ENCODE data around the gene VSTM4. TPM values are rescaled to one million over a fixed set of nuclear protein-coding genes. Genes with fewer than 3 reads are reported as not detected.

Gene VSTM4
- total RNA-seq, 1 experiment from 2014 or later = 0.72 TPM

- Mint-ChIP-seq H3K4me3 (no peak overlapping the region), H3K36me3 (no peaks in the 10 kb centered on the region), H3K9me3 (no peaks in the 10 kb centered on the region), H3K27me3 (ENCODE audit: low read depth) (no peaks in the 10 kb centered on the region), H3K4me1 (peaks cover 10% of the 10 kb centered on the region), H3K27ac (no peak overlapping the region)
- DNase-seq (ENCODE audit: low spot score) (no peak), ATAC-seq (no peak)
- CTCF ChIA-PET = no interaction called here
- TF ChIP-seq ZNF281 (CRISPR knock-in tag; IDR thresholded peaks at IDR 0.05) (no peak), GRHL2 (CRISPR knock-in tag; IDR thresholded peaks at IDR 0.05; ENCODE audit: insufficient replicate concordance, severe bottlenecking) (no peak), ZNF425 (CRISPR knock-in tag; conservative IDR thresholded peaks at IDR 0.05) (no peak), ZNF138 (CRISPR knock-in tag; conservative IDR thresholded peaks at IDR 0.05) (no peak), ZNF423 (CRISPR knock-in tag; IDR thresholded peaks at IDR 0.05) (no peak), JAZF1 (CRISPR knock-in tag; IDR thresholded peaks at IDR 0.05) (no peak)
- POLR2A ChIA-PET = no interaction called here
These were observed 103.6 kb downstream of the VSTM4 start for GRCh38 chr10:49011756-49012155.

- no peak for DNase-seq (ENCODE audit: low spot score)
- H3K27ac Mint-ChIP-seq = no peak overlapping the region
- CTCF ChIA-PET = no interaction called here
These were observed 104.5 kb downstream of the VSTM4 start for GRCh38 chr10:49010865-49011264.

More at GRCh38 chr10:49010865-49011264, 104.5 kb downstream of the VSTM4 start:
- no peak for TF ChIP-seq ZNF263 (CRISPR knock-in tag; IDR thresholded peaks at IDR 0.05; ENCODE audit: low read depth)
- no peak for TF ChIP-seq ZNF317 (CRISPR knock-in tag; IDR thresholded peaks at IDR 0.05; ENCODE audit: borderline replicate concordance, low read depth)
- TF ChIP-seq SMAD3 (CRISPR knock-in tag; IDR thresholded peaks at IDR 0.05; ENCODE audit: borderline replicate concordance) = no peak
- TF ChIP-seq NFATC4 (CRISPR knock-in tag; IDR thresholded peaks at IDR 0.05) = no peak
- no peak for TF ChIP-seq ELF4 (CRISPR knock-in tag; IDR thresholded peaks at IDR 0.05; ENCODE audit: low read depth)
- no peak for TF ChIP-seq ZNF423 (CRISPR knock-in tag; IDR thresholded peaks at IDR 0.05)
- no peak for TF ChIP-seq RORB (CRISPR knock-in tag; IDR thresholded peaks at IDR 0.05)
- no peak for TF ChIP-seq GRHL2 (CRISPR knock-in tag; IDR thresholded peaks at IDR 0.05; ENCODE audit: insufficient replicate concordance, severe bottlenecking)
- TF ChIP-seq HMGXB4 (CRISPR knock-in tag; IDR thresholded peaks at IDR 0.05) = no peak
- TF ChIP-seq PRDM15 (CRISPR knock-in tag; IDR thresholded peaks at IDR 0.05) = no peak
- TF ChIP-seq ZNF219 (CRISPR knock-in tag; IDR thresholded peaks at IDR 0.05; ENCODE audit: borderline replicate concordance) = no peak
- TF ChIP-seq SOX15 (CRISPR knock-in tag; IDR thresholded peaks at IDR 0.05) = no peak
- no peak for TF ChIP-seq HMGA2 (CRISPR knock-in tag; IDR thresholded peaks at IDR 0.05)
- TF ChIP-seq PRRX2 (CRISPR knock-in tag; IDR thresholded peaks at IDR 0.05) = no peak
- TF ChIP-seq ZNF121 (CRISPR knock-in tag; IDR thresholded peaks at IDR 0.05) = no peak
- no peak for TF ChIP-seq FOXP1 (CRISPR knock-in tag; IDR thresholded peaks at IDR 0.05; ENCODE audit: borderline replicate concordance)
- no peak for TF ChIP-seq OVOL2 (CRISPR knock-in tag; IDR thresholded peaks at IDR 0.05; ENCODE audit: borderline replicate concordance)
- TF ChIP-seq FOXP4 (CRISPR knock-in tag; IDR thresholded peaks at IDR 0.05) = no peak
- TF ChIP-seq EMX1 (CRISPR knock-in tag; IDR thresholded peaks at IDR 0.05) = no peak
- Mint-ChIP-seq H3K4me1 (peaks cover 10% of the 10 kb centered on the region), H3K36me3 (no peaks in the 10 kb centered on the region), H3K4me3 (no peak overlapping the region), H3K9me3 (no peaks in the 10 kb centered on the region), H3K27me3 (ENCODE audit: low read depth) (no peaks in the 10 kb centered on the region)
- POLR2A ChIA-PET = no interaction called here
- no peak for ATAC-seq

All from WTC11 (cell line).